ENCODE data around the gene LCLAT1. TPM values are rescaled to one million over a fixed set of nuclear protein-coding genes. Genes with fewer than 3 reads are reported as not detected.
"Not testable (repeated sequence)": the region's sequence is repeated elsewhere in the genome, so short reads cannot be mapped to it uniquely, and the experiment has no call there.

Gene LCLAT1
- total RNA-seq, 4 donors from 2014 or later: 0.88 to 116 (median 33.3) TPM

- TF ChIP-seq CTCF (IDR thresholded peaks at IDR 0.05): no peak
- Histone ChIP-seq H3K9me3 (no peaks in the 10 kb centered on the region), H3K36me3 (no peaks in the 10 kb centered on the region), H3K4me1 (no peaks in the 10 kb centered on the region), H3K27ac (no peak overlapping the region), H3K4me3 (no peak overlapping the region), H3K27me3 (no peaks in the 10 kb centered on the region)
- no peak for DNase-seq
- intact Hi-C loops (cut with DNase I; ENCODE audit: low total_unique reads): no loop called here
Observed at GRCh38 chr2:30613001-30613400, 166.0 kb downstream of the LCLAT1 start.

DNA sequence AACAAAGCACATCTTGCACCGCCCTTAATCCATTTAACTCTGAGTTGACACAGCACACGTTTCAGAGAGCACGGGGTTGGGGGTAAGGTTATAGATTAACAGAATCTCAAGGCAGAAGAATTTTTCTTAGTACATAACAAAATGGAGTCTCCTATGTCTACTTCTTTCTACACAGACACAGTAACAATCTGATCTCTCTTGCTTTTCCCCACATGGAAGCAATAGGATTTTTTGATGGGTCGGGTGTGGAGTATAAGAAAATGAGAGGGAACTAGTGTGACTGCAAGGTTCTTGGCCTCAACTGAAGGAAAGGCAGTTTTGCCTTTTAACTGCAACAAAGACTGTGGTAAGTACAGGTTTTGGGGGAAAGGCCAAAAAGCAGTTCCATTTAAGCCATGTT is 167.2 kb downstream of the LCLAT1 start:
- intact Hi-C loops (cut with DNase I; ENCODE audit: low total_unique reads); H3K4me3 ChIP-seq; H3K27ac ChIP-seq; H3K36me3 ChIP-seq; DNase-seq; H3K9me3 ChIP-seq; H3K4me1 ChIP-seq; H3K27me3 ChIP-seq: not testable (repeated sequence)

- Histone ChIP-seq H3K4me1 (no peaks in the 10 kb centered on the region), H3K4me3 (no peak overlapping the region), H3K9me3 (no peaks in the 10 kb centered on the region), H3K27me3 (no peaks in the 10 kb centered on the region), H3K27ac (no peak overlapping the region), H3K36me3 (no peaks in the 10 kb centered on the region)
- intact Hi-C loops (cut with DNase I; ENCODE audit: low total_unique reads): no loop called here
- no peak for DNase-seq
- TF ChIP-seq POLR2A (IDR thresholded peaks at IDR 0.05): no peak
- TF ChIP-seq CTCF (IDR thresholded peaks at IDR 0.05): no peak
Observed at GRCh38 chr2:30615926-30616325, 168.9 kb downstream of the LCLAT1 start.

- no peak overlapping the region for H3K4me3 ChIP-seq
- H3K9me3 ChIP-seq: no peaks in the 10 kb centered on the region
- no peaks in the 10 kb centered on the region for H3K27me3 ChIP-seq
- H3K27ac ChIP-seq: no peak overlapping the region
- no peaks in the 10 kb centered on the region for H3K4me1 ChIP-seq
- intact Hi-C loops (cut with DNase I; ENCODE audit: low total_unique reads): no loop called here
- TF ChIP-seq CTCF (IDR thresholded peaks at IDR 0.05) (no peak), POLR2A (IDR thresholded peaks at IDR 0.05) (no peak)
- no peak for DNase-seq
- no peaks in the 10 kb centered on the region for H3K36me3 ChIP-seq
Observed at GRCh38 chr2:30620102-30620501, 173.1 kb downstream of the LCLAT1 start.

DNA sequence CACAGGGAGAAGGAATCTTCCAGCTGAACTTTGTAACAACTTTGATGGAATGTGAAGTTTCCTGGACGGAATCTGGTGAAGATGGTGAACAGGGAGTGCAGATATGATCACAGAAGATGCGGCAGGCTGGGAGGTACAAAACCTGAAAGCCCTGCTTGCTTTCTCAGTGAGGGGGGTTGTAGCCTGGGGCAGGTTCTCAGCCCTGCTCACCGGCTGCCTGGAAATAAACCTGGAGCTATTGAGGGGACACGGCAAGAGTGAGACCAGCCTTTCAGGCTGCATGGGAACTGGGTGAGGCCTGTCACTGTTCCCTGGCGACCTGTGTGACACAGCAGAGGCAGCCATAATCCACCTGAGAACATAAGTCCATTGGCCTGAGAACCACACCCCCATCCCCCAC is 174.8 kb downstream of the LCLAT1 start:
- TF ChIP-seq CTCF (IDR thresholded peaks at IDR 0.05) (no peak), POLR2A (IDR thresholded peaks at IDR 0.05) (no peak)
- DNase-seq: no peak
- no peaks in the 10 kb centered on the region for H3K9me3 ChIP-seq
- intact Hi-C loops (cut with DNase I; ENCODE audit: low total_unique reads): no loop called here
- no peak overlapping the region for H3K27ac ChIP-seq
- no peaks in the 10 kb centered on the region for H3K4me1 ChIP-seq
- H3K4me3 ChIP-seq: no peak overlapping the region
- no peaks in the 10 kb centered on the region for H3K27me3 ChIP-seq
- H3K36me3 ChIP-seq: no peaks in the 10 kb centered on the region

- H3K27me3 ChIP-seq: no peaks in the 10 kb centered on the region
- DNase-seq: no peak
- no peak overlapping the region for H3K27ac ChIP-seq
- H3K36me3 ChIP-seq: no peaks in the 10 kb centered on the region
- no peaks in the 10 kb centered on the region for H3K4me1 ChIP-seq
- TF ChIP-seq POLR2A (IDR thresholded peaks at IDR 0.05) (no peak), CTCF (IDR thresholded peaks at IDR 0.05) (no peak)
- H3K4me3 ChIP-seq: no peak overlapping the region
- no peaks in the 10 kb centered on the region for H3K9me3 ChIP-seq
- intact Hi-C loops (cut with DNase I; ENCODE audit: low total_unique reads): no loop called here
Observed at GRCh38 chr2:30622452-30622851, 175.4 kb downstream of the LCLAT1 start.

All from uterus (tissue), 4 donors.